ENCODE data around the gene SKIC2.
"Not testable (repeated sequence)": the region's sequence is repeated elsewhere in the genome, so short reads cannot be mapped to it uniquely, and the experiment has no call there.

Gene SKIC2

DNA sequence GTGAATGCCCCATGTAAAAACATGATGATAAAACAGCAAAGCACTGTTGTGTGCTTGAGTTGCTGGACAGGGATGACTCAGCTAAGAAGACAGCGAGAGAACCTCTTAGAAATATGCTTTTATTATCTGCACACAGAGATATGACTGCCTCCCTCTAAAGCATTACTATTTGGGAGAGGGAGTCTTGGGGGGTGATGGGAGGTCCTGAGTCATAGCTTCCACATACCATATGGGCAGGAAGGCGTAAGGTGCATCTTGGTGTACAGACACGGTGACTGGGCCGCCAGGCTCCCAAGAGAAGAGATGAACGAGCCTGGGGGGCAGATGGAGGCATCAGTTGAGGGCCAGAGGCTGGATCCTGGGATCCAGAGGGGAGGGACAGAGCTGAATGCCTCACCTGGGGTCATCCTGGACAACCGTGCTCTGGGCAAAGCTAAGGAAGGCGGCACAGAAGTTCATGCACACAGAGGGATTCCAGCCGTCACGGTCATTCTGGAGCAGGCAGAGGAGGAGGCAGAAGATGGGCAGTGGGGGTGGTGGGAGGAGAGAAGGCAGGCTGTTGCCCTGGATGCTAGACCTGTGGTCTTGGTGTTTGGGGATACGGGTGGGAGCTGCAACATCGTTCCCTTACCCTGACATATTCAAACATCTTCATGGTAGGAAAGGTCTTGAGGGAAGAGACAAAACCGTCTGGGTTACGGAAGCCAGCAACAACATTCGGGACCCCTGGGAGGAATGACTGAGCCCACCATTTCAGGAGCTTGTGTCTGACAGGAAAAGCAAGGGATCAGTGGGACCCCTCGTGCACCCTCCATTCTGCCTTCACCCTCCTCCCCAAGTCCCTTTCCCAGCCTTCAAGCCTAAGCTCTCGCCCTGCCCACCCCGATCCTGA, 11.0 kb downstream of the SKIC2 start:
- DNase-seq = no peak

DNA sequence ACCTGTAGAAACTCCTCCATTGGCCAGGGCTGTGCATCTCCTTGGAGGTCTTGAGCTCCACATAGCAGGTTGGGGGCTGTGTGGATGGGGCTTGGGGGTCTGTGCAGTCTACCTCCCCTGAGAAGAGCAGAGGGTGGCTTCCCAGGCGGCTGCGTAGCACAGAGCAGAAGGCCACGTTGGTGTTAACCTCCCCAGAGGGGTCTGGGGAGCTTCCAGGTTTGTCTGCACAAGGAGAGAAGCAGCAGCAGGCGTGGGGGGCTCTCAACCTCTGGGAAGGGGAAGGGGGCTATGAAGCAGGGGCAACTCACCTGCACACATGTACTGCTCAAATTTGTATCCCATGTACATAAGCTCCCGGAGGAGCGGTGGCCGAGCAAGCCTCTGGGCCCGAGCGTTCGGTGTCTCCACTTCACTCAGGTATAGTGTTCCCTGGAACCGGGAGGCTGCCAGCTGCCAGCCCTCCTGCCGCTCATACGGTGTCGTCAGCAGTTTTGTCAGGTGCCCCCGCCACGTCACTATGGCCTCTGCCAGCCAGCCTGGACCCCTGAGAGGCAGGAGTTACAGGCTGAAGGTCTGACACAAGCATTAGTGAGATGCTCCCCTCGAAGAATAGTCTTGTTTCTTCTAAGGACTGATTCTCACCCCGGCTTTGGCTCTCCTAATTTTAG, 11.8 kb downstream of the SKIC2 start:
- DNase-seq = peak; percentile 37 to 72

- DNase-seq = peak in 1 of 2 experiments; percentile 37
Observed at GRCh38 chr6:31971279-31971992, 12.5 kb downstream of the SKIC2 start.

DNA sequence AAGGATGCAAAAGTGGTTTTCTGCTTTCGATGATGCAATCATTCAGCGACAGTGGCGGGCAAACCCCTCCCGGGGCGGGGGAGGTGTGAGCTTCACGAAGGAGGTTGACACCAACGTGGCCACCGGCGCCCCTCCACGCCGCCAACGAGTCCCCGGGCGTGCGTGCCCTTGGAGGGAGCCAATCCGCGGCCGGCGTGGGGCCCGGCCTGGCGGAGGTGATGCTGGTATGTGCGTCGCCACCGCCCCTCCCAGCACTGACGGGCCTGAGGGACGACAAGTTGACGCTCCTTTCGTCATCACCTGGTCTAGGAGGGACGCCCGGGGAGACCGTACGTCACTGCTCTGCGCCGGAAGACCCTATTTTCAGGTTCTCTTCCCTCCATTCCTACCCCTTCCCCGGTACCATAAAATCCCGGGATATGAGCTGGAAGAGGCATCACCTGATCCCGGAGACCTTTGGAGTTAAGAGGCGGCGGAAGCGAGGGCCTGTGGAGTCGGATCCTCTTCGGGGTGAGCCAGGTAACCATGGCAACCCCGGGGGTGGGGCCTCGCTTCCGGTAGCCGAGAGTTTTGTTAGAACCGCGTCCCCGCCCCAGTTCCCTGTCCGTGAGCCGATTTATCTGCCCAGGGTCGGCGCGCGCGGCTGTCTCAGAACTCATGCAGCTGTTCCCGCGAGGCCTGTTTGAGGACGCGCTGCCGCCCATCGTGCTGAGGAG, 13.2 kb downstream of the SKIC2 start, which contains the start of gene DXO:
DXO (minus strand) TSS at position 146 of the 716 bp plus-strand sequence. CDS start 463 bp downstream, outside the sequence.
- peak; percentile 97 to 98 for DNase-seq

- no peak for DNase-seq
Observed at GRCh38 chr6:31972709-31973350, 13.9 kb downstream of the SKIC2 start.

GRCh38 chr6:31976065-31976464, 17.1 kb downstream of the SKIC2 start:
- DNase-seq = not testable (repeated sequence)

GRCh38 chr6:31977816-31978431, 18.9 kb downstream of the SKIC2 start:
- DNase-seq = no peak

DNA sequence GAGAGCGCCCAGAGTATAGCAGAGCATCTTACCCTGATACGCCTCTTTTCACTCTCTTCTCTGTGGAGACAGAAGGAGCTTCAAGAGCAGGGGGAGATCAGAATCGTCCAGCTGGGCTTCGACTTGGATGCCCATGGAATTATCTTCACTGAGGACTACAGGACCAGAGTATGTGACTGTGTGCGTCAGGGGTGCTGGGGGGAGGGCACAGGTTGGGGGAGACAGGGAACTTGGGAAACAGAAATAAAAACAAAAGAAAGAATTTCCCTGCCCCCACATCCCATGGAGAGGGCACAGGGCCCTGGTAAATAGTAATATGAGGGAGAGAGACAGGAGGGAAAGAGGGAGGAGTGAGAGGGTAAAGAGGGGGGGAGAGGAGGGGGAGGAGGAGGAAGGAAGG, 19.9 kb downstream of the SKIC2 start:
- DNase-seq = no peak

- DNase-seq = no peak
Observed at GRCh38 chr6:31979238-31979898, 20.4 kb downstream of the SKIC2 start.

DNA sequence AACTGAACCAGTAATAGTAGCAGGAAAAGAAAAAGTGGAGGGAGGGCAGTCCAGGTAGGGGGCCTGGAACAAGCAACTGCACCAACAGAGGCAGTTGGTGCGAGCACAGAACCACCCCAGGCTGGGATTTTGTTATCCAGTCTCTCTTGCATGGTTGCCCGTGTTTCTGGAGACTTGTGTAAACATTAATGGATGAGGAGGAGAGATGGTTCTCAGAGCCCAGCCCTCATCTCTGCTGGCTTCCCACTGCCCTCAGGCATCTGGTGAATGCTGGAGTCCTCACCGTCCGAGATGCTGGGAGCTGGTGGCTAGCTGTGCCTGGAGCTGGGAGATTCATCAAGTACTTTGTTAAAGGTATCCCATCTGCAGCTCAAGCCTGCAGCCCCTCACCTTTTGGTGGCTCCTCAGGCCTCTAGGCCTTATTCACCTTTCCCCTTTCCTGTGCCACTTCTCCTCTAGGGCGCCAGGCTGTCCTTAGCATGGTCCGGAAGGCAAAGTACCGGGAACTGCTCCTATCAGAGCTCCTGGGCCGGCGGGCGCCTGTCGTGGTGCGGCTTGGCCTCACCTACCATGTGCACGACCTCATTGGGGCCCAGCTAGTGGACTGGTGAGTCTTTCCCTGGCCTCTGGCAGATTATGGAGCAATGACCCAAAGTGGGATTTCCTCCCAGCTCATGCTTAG, 21.4 kb downstream of the SKIC2 start:
- not testable (repeated sequence) for DNase-seq

- not testable (repeated sequence) for DNase-seq
Observed at GRCh38 chr6:31980998-31981397, 22.0 kb downstream of the SKIC2 start.

- DNase-seq = not testable (repeated sequence)
Observed at GRCh38 chr6:31981744-31982143, 22.8 kb downstream of the SKIC2 start, which contains the start of gene C4A. Gene C4A, plus strand, starts transcription at chr6:31982057. Its CDS starts 51 bp downstream, at chr6:31982108.

DNA sequence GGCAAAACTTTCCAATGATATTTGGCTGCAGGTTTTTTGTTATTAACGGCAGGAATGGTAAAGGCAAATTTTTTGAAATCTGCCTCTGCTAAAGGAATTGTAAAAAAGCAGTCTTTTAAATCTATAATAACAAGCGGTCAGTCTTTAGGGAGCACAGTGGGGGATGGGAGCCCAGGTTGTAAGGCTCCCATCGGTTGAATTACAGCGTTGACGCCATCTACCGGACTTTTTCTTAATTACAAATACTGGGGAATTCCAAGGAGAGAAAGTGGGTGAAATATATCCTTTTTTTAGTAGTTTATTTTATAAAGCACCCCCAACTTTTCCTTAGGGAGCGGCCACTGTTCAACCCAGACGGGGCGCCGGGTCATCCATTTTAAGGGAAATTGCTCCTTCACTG, 30.4 kb downstream of the SKIC2 start:
- not testable (repeated sequence) for DNase-seq

GRCh38 chr6:31994421-31994820, 35.4 kb downstream of the SKIC2 start:
- not testable (repeated sequence) for DNase-seq

GRCh38 chr6:31996385-31996784, 37.4 kb downstream of the SKIC2 start:
- not testable (repeated sequence) for DNase-seq

GRCh38 chr6:32002546-32003268, 43.7 kb downstream of the SKIC2 start:
- not testable (repeated sequence) for DNase-seq

DNA sequence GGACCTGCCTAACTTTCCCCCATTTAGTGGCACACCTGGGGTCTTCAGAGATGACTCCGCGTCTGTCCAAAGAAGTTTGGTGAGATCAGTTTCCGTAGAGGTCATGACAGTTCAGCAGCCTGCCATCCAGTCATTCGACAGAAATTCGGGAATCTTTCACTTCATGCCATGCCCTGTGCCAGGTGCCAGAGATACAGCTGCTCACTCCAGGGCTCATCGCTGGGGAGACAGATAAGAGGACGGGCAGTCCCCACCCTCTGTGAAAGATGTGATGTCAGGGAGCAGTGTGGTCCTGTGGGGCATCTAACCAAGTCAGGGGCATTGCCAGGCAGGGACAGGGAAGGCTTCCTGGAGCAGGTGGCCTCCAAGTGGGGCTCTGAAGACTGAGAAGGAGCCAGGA, 44.3 kb downstream of the SKIC2 start:
- not testable (repeated sequence) for DNase-seq

DNA sequence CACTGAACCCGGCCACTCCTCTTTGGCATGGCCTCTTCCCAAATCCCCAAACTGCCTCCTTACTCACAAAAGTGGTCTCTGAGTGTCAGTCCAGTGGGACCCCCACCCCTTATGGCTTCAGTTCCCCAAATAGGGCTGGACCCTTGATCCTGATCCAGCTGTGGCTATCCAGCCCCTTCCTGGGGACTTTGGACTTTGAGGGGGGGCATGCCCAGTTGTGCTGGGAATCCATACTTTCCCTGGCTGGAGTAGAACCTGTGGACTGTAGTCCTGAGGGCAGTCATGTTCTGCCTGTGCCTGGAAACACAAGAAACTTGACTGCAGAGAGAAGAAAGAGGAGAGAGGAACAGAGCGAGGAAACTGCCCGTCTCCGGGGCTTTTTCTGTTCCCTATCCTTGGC, 45.4 kb downstream of the SKIC2 start:
- not testable (repeated sequence) for DNase-seq

DNA sequence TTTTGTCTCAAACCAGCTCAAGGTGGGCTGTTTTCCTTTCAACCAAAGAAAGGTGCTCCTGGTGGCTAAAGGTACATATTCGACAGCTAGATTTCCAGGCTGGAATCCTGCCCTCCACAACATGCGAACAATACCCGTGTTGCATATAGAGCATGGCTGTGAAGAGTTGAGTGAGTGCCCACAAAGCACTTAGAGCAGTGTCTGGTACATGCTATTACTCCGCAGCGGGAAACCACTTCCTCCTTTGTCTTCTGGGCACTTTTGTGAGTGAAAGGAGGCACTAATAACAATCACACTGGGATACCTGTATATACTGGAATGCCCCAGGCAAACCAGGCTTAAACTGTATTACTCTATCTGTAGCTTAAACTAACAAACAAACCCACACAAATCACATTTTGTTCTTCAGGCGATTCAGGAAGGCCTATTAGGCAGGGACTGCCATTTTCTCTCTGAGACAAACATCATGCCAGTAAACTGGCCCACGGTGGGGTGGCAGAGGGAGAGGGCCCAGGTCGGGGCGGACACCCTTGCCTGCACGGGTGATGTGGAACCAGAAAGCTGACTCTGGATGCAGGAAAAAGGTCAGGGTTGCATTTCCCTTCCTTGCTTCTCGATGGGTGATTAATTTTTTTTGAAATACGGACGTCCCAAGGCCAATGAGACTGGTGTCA, 46.0 kb downstream of the SKIC2 start:
- peak in 1 of 2 experiments; percentile 41 for DNase-seq

Measured in NCI-H2081 (cell line).